NCI-H524 treated with DMSO at 0.1 percent for 48 hours (cell line): ENCODE data around the gene EPN1.

ENCODE experiments used
- DNase-seq: peaks from one replicate; lab custom pipeline; 2025; lab: John Stamatoyannopoulos, UW

The EPN1 gene

GRCh38 chr19:55674841-55675660 is at the start of gene EPN1:
Gene EPN1 (plus strand): TSS chr19:55675226. CDS start chr19:55678628, 3,402 bp downstream.
- peak; percentile 73 for DNase-seq

- no peak for DNase-seq
Observed at GRCh38 chr19:55626350-55626749, 48.7 kb upstream of the EPN1 start.

- peak; percentile 21 for DNase-seq
Observed at GRCh38 chr19:55632463-55632834, 42.6 kb upstream of the EPN1 start.

GRCh38 chr19:55633861-55634260 is 41.2 kb upstream of the EPN1 start:
- no peak for DNase-seq

- DNase-seq = no peak
Observed at GRCh38 chr19:55635334-55635717, 39.7 kb upstream of the EPN1 start.

GRCh38 chr19:55635856-55636440 is 39.1 kb upstream of the EPN1 start:
- no peak for DNase-seq

GRCh38 chr19:55636723-55637122 is 38.3 kb upstream of the EPN1 start:
- no peak for DNase-seq

GRCh38 chr19:55637534-55637933 is 37.5 kb upstream of the EPN1 start:
- DNase-seq = no peak

GRCh38 chr19:55638864-55639359 is 36.1 kb upstream of the EPN1 start:
- peak; percentile 6 for DNase-seq

- DNase-seq = no peak
Observed at GRCh38 chr19:55640043-55640576, 34.9 kb upstream of the EPN1 start.

GRCh38 chr19:55640577-55641425 is 34.2 kb upstream of the EPN1 start, which contains the start of gene ZNF580:
Gene ZNF580 (plus strand): TSS chr19:55641002. CDS start chr19:55642509, 1,507 bp downstream.
- DNase-seq = no peak

GRCh38 chr19:55641426-55642152 is 33.4 kb upstream of the EPN1 start:
- no peak for DNase-seq

- no peak for DNase-seq
Observed at GRCh38 chr19:55642153-55643002, 32.6 kb upstream of the EPN1 start.

GRCh38 chr19:55643003-55643886 is 31.8 kb upstream of the EPN1 start, which contains the start of gene ZNF581:
Gene ZNF581 (plus strand): TSS chr19:55643649. CDS start chr19:55644572, 923 bp downstream.
- DNase-seq = no peak

- DNase-seq = no peak
Observed at GRCh38 chr19:55643887-55644176, 31.2 kb upstream of the EPN1 start.

- no peak for DNase-seq
Observed at GRCh38 chr19:55644191-55644833, 30.7 kb upstream of the EPN1 start.

- no peak for DNase-seq
Observed at GRCh38 chr19:55644842-55645511, 30.0 kb upstream of the EPN1 start.

GRCh38 chr19:55645512-55645881 is 29.5 kb upstream of the EPN1 start:
- no peak for DNase-seq
